ENCODE data around the gene OR1B1.
"Not testable (repeated sequence)": the region's sequence is repeated elsewhere in the genome, so short reads cannot be mapped to it uniquely, and the experiment has no call there.

OR1B1 gene

DNA sequence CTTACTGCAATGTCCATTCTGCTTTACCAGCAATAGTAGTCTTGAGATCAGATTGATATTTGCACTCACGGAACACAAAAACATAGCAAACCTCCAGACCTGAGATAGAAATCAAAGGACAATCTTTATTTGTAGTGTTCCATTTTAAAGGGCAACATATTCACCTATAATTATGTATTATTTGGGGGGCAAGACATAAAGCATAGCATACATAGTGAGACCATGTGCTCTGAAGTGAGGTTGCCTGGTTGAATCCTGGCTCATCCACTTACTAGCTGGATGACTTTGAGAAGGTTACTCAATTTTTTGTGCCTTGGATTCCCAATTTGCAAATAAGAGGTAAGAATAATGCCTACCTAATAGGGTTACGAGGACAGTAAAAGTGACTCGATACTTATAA, at the start of gene OR1B1:
TSS of gene OR1B1 (minus strand) at position 101 of the 400 bp plus-strand sequence.
- DNase-seq, result no peak

DNA sequence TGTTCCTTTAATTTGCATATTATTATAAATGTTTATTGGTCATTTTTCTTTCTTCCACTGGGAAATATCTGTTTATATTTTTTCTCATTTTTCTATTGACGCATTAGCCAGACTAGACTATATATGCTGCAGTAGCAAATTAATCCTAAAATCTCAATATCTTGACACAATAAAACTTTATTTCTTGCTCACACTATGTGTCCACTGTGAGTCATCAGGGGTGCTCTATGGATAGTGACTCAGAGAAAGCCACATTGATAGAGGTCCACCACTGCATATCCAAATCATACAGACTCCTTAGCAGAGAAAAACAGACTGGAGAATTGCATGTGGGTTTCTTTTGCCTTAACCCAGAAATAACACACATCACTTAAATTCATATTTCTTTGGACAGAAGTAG, 38.3 kb upstream of the OR1B1 start:
- no peak for DNase-seq

DNA sequence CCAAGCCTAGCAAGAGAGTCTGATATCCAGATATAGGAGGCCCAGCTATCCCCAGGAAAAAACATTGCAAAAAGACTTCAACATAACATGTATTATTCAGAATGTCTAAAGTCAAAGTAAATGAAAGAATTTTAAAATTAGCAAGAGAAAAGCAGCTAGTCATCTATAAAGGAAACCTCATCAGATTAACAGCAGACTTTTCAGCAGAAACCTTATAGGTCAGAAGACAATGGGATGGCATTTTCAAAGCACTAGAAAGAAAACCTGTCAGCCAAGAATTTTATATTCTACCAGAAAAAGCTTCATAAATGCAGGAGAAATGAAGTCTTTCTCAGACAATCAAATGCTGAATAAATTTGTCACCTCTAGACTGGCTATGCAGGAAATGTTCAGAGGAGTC, 27.4 kb upstream of the OR1B1 start:
- no peak for DNase-seq

DNA sequence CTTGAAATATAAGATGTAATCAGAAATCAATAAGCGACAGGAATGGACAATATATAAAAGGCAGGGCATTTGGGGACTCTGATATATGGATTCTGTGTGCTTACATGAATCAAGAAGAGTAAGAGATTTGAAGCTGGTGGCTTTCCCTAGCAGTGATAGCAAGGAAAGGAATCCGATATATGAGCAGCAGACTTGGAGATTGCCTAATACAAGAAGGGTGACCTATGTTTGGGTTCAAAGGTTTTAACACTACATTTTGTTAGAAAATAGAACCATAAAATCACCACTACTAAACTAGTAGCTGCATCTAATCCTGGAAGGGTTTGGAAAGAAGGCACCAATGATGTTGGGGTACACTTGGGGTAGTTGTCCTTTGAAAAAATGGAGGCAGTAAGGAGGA, 15.1 kb upstream of the OR1B1 start:
- no peak for DNase-seq

DNA sequence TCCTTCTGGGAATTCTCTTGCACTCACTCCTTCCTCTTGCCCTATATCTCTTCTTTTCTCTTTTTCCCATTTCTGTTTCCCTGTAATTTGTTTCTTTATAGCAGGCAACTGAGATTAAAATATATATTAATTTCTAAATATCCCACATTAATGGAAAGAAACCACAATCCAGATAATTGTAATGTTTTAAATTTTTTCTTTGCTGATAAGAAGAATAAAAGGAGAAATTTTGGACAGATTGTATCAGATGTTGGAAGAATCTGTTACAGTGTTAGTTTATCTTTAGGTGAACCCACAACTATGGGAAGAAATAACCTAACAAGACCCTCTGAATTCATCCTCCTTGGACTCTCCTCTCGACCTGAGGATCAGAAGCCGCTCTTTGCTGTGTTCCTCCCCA, 4.0 kb upstream of the OR1B1 start, which contains the start of gene OR1L1:
TSS of gene OR1L1 (plus strand) at position 301 of the 400 bp plus-strand sequence. CDS start at position 301, 0 bp downstream.
- no peak for DNase-seq

DNA sequence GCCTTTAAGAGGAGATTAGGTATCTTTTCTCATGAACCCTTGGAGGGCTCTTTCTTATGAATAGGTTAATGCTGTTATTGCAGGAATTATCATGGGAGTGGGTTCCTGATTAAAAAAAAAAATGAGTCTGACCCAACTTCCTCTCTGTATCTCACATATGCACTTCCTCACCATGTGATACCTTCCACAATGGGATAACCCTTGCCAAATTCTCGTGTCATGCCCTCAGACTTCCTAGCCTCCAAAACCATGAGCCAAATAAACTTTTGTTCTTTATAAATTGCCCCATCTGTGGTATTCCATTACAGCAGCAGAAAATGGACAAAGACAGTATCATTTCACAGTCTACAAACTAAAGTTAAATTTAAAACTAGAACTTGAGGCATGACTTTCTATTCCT, 1.0 kb downstream of the OR1B1 start:
- DNase-seq, result no peak

DNA sequence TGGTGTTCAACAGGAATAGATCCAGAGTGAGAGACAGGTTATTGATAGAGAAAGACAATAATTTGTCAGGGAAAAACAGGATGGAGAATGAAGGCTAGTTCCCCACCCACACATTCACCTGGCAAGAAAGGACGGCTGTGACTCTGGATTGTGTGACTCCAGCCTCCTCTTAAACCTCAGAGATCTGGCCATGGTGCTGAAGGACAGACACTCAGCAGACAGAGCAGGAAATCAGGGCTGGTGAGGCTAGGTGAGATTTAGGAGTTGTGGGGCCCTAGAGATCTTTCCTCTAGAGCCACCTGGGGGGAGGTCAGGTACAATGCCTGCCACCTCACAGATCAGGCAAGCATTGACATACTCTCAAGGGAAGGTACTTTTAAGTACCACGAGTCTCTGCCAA, 15.2 kb downstream of the OR1B1 start:
- no peak for DNase-seq

DNA sequence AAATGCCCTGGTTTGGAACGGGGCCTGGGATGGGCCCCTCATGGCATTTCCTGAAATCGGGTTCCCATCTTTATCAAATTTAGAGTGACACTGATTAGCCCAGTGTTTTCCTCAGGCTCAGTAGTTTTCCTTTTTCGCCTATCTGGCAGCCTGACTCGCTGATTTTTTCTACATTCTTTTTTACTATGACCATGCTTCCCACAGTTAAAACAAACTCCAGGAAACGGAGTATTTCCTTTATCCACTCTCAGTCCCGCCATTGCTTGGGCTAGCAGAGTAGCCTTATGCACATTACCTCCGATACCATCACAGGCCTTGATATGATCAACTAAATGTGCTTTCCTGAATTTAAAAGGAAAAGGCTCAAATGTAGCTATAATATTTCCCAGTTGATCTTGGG, 37.4 kb downstream of the OR1B1 start:
- DNase-seq, result no peak

DNA sequence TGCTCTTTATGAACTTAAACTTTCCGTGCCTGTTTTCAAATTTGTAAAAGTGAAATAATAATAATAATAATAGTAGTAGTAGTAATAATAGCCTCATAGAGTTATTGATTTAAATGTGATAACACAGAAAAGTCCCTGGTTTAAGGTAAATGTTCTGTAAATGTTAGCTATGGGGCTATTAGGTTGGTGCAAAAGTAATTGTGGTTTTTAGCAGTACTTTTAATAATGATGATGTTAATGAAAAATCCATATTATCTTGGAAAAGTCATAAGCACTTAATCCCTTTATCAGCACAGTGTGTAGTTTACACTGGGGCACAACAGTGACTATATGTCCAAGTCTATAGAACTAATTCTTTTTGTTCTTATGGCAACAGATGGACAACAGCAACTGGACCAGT, 43.1 kb downstream of the OR1B1 start, which contains the start of gene OR1Q1:
TSS of gene OR1Q1 (plus strand) at position 377 of the 400 bp plus-strand sequence. CDS start at position 377, 0 bp downstream.
- DNase-seq, result no peak

DNA sequence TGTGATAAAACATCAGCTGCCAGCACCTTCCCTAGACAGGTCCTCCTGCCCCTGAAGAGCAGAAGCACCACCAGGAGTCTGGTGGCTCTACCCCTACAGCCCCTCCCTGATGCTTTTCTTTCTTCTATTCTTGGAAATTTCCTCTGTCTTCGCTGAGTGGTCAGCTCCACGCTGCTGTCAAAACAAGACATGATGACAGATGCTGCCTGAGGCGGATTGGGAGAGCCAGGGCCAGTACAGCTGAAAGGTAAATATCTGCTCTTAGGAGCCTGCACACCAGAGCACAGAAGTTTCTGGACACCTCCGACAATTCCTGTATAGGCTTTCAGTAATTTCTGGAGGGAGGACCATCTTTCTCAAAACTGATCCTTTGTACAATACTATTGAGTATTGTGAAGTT, 47.6 kb downstream of the OR1B1 start:
- no peak for DNase-seq

DNA sequence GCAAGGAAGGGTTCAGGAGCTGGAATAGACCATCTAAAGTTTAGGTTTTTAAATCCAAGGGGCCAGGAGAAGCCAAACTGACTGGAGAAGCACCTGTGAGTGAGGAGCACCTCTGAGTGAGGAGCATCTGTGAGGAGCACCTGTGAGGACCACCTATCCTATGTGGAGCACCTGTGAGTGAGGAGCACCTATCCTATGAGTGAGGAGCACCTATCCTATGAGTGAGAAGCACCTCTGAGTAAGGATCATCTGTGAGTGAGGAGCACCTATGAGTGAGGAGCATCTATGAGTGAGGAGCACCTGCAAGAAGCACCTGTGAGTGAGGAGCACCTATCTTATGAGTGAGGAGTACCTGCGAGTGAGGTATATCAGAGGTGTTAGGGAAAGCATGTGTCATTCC, 50.8 kb downstream of the OR1B1 start:
- no peak for DNase-seq

DNA sequence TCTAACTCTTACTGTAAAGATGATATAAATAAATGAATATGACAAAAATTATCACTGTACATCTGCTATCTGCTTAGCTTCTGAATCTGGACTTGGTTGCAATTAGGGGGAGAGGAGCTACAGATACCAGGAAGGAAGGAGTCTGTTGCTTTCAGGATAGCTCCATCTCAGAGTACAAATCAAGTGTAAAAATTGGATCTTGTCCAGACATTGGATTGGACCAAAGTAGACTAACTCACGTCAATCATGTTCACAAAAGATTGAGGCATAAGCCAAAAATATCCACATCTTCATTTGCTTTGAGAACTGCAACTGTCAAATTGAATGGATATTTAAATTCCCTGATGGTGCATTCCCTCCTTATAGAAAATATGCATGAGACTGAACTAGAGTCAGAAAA, 51.7 kb downstream of the OR1B1 start:
- no peak for DNase-seq

DNA sequence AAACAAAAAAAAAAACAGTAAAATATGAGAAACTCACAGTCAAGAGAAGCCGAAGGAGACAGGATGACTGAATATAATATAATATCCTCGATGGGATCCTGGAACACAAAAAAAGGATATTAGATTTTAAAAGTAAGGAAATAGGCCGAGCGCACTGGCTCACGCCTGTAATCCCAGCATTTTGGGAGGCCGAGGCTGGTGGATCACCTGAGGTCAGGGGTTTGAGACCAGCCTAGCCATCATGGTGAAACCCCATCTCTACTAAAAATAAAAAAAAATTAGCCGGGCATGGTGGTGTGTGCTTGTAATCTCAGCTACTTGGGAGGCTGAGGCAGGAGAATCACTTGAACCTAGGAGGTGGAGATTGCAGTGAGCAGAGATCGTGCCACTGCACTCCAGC, 74.1 kb downstream of the OR1B1 start, which contains the start of gene OR1L8:
TSS of gene OR1L8 (minus strand) at position 101 of the 400 bp plus-strand sequence. CDS start 14,907 bp downstream, outside the sequence.
- not testable (repeated sequence) for DNase-seq

DNA sequence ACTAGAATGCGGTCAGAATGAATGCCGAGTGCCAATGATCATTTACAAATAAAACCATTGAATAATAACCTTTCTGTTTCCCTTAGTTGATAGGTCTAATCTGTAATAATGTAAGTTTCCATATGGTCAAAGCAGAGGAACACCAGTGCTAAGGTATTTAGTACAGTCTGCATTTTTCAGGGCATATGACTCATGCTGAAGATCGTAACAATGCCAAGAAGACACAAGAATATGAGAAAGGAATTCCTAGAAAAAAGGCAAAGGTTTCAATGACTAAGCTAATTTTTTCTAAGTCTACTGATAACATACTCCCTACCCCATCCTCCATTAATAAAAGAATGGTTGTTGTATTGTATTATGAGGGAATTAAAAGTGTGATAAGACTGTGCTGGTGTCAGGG, 77.1 kb downstream of the OR1B1 start:
- DNase-seq, result no peak

DNA sequence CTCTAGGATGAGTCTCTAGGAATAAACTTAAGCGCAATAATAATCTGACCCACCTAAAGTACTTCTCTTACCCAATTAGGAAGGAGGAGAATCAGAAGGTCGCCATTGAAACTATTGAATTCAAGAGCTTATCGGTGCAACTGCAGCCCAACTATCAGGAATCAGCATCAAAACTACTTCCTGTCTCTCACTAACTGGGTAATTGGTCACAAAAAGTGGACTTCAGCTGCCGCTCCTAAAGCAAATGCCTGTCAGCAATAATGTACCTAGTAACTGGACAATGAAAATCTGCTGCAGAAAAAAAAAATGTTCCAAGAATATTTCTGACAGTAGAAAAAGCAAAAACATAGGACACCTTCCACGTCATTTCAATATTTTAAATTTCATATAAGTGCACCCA, 77.6 kb downstream of the OR1B1 start:
- DNase-seq, result no peak

All from nucleus accumbens (tissue), 56 donors.